Stimulated activated CD8-positive, alpha-beta memory T cell treated with anti-CD3 and anti-CD28 coated beads, Interleukin-4, amount 100 ng/mL, for 4 hours (primary cell): ENCODE measurements around the gene LAS1L.
"Not testable (repeated sequence)": the region's sequence is repeated elsewhere in the genome, so short reads cannot be mapped to it uniquely, and the experiment has no call there.

Experiments used
- DNase-seq, 2 donors: peaks; one replicate each; pipeline ENCODE4 v3.0.0-alpha.2; 2020; ENCODE audit warnings: low read depth in 2 of 2, low spot score in 1 of 2

Gene LAS1L

GRCh38 chrX:65518980-65519379, 15.6 kb downstream of the LAS1L start:
- not testable (repeated sequence) for DNase-seq

- no peak for DNase-seq
Observed at GRCh38 chrX:65517923-65518322, 16.7 kb downstream of the LAS1L start.

GRCh38 chrX:65516756-65517155, 17.8 kb downstream of the LAS1L start:
- DNase-seq, result no peak

GRCh38 chrX:65513610-65514009, 21.0 kb downstream of the LAS1L start:
- DNase-seq, result no peak

DNA sequence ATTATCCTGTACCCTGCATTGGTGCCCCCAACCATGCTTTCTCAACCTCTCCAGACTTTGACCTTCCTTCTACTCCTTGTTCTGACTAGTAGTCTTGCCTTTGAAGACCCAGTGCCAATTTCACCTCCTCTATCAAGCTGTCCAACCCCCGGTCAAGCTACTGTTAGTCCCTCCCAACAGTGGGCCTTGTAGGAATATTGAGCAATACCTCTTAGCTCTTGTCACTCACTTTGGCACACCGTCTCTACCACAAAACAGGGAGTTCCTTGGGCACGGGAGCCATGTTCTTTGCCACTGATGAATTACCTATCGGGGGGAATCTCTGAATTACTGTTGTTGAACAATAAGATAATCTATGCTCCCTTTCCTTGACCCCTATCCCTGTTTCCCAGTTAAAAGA, 25.2 kb downstream of the LAS1L start:
- no peak for DNase-seq

GRCh38 chrX:65508851-65509250, 25.7 kb downstream of the LAS1L start:
- no peak for DNase-seq

DNA sequence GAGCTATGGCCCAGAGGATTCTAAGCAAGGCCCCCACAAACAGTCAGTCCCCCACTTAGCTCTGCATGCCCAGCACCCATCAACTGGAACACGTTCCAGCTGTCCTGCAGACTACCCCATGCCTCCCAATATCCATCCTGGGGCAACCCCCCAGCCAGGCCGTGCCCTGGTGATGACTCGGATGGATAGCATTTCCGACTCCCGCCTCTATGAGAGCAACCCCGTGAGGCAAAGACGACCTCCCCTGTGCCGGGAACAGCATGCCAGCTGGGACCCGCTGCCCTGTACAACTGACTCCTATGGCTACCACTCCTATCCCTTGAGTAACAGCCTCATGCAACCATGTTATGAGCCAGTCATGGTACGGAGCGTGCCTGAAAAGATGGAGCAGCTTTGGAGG, 32.0 kb downstream of the LAS1L start:
- DNase-seq, result no peak

GRCh38 chrX:65493431-65493830, 41.2 kb downstream of the LAS1L start:
- no peak for DNase-seq

DNA sequence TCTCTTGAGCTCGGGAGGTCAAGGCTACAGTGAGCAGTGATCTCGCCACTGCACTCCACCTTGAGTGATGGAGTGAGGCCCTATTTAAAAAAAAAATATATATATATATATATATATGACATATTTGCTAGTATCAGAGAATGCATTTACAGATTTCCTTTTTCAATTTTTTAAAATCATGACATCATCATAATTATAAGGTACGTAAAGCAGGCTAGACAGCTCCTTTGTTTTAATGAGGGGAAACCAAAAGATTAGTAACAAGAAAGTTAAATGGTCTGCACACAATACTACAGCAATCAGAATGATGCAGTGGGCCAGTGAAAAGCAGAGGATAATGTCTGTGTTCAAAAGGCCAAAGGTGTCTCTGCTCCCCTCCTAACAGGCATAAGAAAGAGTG, 43.0 kb downstream of the LAS1L start:
- no peak for DNase-seq

- no peak for DNase-seq
Observed at GRCh38 chrX:65488495-65488894, 46.1 kb downstream of the LAS1L start.

- DNase-seq, result no peak
Observed at GRCh38 chrX:65480960-65481359, 53.6 kb downstream of the LAS1L start.

- DNase-seq, result not testable (repeated sequence)
Observed at GRCh38 chrX:65479102-65479501, 55.5 kb downstream of the LAS1L start.

DNA sequence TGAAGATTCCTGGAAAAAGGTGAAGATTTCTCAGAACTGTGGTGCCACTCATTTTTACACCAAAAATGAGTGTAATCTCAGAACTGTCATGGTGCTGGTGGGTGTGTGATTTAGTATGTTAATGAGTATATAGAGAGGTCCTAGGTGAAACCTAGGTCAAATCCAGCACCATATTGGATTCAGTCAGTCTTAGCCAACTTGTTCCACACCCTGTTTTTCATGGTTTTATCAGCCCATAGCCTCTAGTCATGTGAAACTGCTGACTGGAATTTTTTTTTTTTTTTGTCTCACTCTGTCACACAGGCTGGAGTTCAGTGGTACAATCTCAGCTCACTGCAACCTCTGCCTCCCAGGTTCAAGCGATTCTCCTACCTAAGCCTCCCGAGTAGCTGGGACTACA, 58.0 kb downstream of the LAS1L start:
- no peak for DNase-seq

GRCh38 chrX:65463550-65463949, 71.0 kb downstream of the LAS1L start:
- DNase-seq, result no peak
